HG03060 (cell line): ENCODE data around the gene BLOC1S1.

ENCODE experiments used
- ATAC-seq: cut with Tn5 transposase; IDR thresholded peaks from one replicate; pipeline ENCODE4 v1.9.1; 2021; ENCODE audit warnings: low read depth, moderate number of reproducible peaks; ENCODE audit not compliant: unreplicated experiment

BLOC1S1 gene

GRCh38 chr12:55715833-55716581 is at the start of gene BLOC1S1:
BLOC1S1 (plus strand) TSS chr12:55716046; CDS start chr12:55716052, 6 bp downstream.
- ATAC-seq: peak; percentile 66

- ATAC-seq: no peak
These were observed 49.3 kb upstream of the BLOC1S1 start for GRCh38 chr12:55666508-55666907.

DNA sequence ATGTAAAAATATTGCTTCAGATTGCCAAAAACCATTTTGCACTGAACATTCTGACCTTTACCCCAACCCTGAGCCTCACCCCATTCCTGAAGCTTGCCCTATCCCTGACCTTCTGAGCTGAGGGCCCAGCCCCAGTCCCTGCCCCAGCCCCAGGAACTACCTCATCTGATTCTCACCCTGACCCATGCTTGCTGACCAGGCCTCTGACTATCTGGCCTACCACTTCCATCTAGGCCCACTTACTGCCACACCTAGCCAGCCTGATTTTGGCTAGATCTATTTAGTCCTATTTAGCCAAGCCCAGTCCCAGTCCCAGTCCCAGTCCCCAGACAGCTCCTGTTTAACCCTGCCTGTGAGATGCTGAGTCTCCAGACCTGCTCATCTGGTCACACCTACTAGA is 45.6 kb upstream of the BLOC1S1 start:
- no peak for ATAC-seq

DNA sequence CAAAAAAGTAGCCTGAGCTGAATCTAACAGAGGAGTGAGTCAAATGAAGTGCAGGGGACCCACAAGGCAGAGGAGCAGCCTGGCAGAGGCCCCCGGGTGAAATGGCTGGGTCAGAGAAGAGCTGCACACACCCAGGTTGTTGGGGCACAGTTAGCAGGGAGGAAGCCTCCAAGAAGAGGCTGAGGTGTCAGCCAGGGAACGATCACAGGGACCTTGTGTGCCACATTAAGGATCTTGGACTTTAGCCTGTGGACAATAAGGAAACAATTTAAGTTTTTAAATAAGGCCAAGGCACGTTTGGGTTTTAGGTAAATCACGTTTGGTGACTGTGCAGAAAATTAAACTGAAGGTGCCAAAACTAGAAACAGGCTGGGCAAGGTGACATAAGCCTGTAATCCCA is 44.1 kb upstream of the BLOC1S1 start:
- no peak for ATAC-seq

- peak; percentile 98 for ATAC-seq
These were observed 42.2 kb upstream of the BLOC1S1 start for GRCh38 chr12:55673638-55674037.

DNA sequence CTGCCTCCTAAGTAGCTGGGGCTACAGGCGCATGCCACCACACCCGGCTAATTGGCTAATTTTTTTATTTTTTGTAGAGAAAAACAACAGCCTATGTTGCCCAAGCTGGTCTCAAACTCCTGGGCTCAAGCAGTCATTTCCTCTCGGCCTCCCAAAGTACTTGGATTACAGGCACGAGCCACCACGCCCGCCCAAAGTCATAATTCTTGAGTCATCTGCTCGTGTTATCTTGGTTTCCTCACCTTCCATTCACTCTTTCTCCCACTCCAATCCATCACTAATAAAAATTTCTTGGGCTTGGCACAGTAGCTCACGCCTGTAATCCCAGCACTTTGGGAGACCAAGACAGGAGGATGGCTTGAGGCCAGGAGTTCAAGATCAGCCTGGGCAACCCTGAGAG is 40.2 kb upstream of the BLOC1S1 start:
- no peak for ATAC-seq

- ATAC-seq: no peak
These were observed 39.1 kb upstream of the BLOC1S1 start for GRCh38 chr12:55676707-55677106.

- ATAC-seq: no peak
These were observed 36.2 kb upstream of the BLOC1S1 start for GRCh38 chr12:55679691-55680090.

GRCh38 chr12:55681142-55682077 is 34.4 kb upstream of the BLOC1S1 start:
- no peak for ATAC-seq

DNA sequence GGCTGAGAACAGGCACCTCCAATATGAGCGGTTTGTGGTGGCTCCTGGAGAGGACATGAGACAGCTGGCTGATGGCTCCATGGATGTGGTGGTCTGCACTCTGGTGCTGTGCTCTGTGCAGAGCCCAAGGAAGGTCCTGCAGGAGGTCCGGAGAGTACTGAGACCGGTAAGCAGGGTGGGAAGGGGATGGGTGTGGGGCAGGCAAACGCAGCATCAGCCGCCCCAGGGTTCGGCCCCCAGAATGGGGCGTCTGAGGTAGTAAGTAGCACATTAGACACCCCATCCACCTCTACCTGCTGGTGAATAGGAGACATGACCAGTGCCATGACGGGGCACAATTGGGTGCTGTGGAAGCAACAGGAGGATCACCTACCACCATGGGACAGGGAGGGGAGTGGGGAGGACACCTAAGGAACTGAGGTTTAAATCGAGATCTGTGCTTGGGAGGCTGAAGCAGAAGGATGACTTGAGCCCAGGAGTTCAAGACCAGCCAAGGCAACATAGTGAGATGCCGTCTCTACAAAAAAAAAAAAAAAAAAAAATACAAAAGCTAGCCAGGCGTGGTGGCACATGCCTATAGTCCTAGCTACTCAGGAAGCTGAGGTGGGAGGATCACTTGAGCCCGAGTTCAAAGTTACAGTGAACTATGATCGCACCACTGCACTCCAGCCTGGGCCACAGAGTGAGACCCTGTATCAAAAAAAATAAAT is 33.6 kb upstream of the BLOC1S1 start:
- ATAC-seq: no peak

GRCh38 chr12:55683676-55684075 is 32.2 kb upstream of the BLOC1S1 start:
- no peak for ATAC-seq

DNA sequence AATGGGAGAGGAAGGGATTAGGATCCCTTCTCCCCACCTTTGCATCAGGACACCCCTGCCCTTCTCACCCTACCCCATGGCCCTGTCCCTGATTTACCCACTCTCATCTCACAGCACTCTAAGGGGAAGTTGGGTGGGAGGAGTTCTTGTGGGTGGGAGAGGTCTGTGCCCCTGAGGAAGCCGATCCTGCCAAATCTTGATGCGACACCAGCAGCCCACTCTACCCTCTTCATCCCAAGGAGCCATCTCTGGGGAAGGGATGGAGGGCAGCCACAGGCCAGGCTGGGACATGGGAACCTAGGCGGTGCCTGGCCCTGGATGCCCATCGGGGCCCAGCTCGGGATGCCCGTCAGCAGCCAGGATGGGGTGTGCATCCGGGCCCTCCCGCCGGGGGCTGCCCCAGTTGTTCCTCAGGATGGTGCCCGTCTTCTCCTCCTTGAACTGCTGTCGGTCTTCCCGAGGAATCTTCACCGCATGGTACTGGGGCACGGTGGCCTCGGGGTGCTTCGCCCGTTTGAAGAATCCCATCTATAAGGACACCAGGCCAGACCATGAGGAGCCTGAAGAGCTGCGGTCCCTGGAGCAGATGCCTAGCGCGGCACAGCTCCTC is 31.0 kb upstream of the BLOC1S1 start:
- no peak for ATAC-seq

- ATAC-seq: no peak
These were observed 30.2 kb upstream of the BLOC1S1 start for GRCh38 chr12:55685671-55686070.

DNA sequence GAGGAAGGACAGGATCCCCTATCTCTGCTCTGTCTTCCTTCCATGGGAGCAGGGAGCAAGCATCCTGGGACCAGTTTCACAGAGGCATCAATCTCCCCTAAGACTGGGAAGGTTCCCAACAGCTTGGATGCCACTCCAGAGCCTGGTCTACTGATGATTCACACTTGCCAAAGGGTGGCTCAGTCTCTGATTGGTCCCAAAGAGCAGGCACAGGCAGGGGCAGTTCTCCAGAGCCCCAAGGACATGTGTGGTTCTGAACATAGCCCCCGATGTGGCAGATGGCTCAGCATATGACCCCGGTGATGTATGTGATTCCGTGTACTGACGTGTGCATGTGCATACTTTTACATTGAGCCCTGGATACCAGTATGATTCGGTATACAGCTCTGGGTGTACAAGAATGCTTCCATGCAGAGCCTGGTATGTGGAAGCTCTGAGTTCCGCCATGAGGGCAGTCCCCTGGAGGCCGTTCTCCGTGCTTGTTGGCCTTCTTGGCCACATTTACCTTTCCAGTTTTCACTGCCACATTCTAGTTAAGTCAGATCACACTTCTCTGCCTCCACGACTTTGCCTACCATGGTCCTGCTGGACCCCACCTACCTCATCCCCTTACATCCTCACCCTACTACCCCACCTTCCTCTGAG is 29.4 kb upstream of the BLOC1S1 start:
- ATAC-seq: no peak

DNA sequence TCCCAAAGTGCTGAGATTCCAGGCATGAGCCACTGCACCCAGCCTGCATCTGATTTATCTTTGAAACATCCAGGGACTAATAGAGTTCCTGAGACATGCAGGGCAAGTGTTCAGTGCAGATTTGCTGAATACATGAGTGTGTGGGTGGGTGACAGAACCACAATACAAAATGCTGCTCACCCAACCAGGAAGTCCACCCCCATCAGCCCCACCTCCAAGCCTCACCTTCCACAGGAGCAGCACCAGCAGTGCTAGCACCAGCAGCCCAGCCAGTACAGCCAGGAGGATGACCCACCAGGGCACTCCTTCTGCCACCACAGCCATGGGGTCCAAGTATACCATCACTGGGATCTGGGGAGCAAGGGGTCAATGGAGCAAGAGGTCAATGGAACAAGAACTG is 28.1 kb upstream of the BLOC1S1 start:
- no peak for ATAC-seq

DNA sequence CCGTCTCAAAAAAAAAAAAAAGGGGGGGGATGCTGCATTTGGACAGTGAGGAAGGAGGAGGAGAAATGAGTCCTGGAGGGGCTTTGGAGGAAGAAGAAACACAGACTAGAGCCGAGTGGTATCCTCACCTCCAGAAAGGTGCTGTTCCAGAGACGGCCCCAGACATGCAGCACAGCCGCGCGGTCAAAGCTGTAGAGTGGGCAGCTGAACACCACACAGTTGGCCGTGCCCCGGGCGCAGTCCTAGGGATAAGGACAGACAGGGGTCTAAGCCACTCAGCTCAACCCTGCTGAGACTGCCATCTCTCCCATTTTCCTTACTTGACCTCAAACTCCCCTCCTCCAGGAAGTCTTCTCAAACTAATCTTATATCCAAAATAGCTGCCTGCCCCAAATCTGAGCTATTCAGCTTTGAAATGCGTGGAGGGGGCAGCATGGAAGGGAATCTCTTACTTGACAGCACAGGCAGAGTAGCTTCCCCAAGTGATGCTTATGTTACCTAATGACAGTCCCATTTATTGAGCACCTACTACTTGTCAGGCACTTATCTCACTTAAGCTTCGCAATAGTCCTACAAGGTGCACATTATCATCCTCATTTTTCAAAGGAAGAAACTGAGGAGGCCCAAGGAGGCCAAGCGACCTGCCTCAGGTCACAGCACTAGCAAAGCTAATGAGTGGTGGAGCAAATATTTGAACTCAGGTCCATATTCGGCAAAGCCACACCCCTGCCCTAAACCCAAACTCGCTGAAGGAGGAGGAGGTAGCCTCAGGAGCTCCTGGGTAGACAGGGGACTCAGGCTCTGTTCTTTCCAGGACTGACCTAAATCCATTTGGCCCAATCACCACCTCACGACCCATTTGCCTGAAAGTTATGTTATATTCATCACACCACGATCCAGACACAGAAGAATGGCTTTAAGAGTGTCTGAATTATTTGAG is 26.9 kb upstream of the BLOC1S1 start:
- ATAC-seq: no peak

GRCh38 chr12:55692631-55693322 is 23.1 kb upstream of the BLOC1S1 start:
- ATAC-seq: no peak
